DMS 273 (cell line): ENCODE measurements around the gene RUNX2.

ENCODE experiments used
- DNase-seq: peaks from one replicate; lab custom pipeline; 2025; ENCODE audit not compliant: unreplicated experiment; lab: John Stamatoyannopoulos, UW

Gene RUNX2

DNA sequence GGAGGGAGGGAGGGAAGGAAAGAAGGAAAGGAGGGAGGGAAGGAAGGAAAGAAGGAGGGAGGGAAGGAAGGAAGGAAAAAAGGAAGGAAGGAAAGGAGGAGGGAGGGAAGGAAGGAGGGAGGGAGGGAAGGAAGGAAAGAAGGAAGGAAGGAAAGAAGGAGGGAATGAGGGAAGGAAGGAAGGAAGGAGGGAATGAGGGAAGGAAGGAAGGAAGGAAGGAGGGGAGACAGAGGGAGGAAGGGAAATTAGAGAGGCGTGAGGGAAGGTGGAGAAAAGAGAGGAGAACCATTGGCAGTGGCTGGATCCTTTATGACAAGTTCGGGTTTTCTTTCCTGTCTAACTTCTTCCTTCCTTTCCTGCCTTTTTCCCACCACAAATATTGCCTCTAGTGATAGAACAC lies 71.9 kb downstream of the RUNX2 start:
- DNase-seq: no peak

GRCh38 chr6:45411959-45412358 lies 83.8 kb downstream of the RUNX2 start:
- no peak for DNase-seq

- DNase-seq: no peak
These were observed 87.2 kb downstream of the RUNX2 start for GRCh38 chr6:45415315-45415714.

- DNase-seq: no peak
These were observed 87.8 kb downstream of the RUNX2 start for GRCh38 chr6:45415788-45416518.

- no peak for DNase-seq
These were observed 88.6 kb downstream of the RUNX2 start for GRCh38 chr6:45416700-45417099.

- DNase-seq: no peak
These were observed 89.3 kb downstream of the RUNX2 start for GRCh38 chr6:45417436-45417835.

DNA sequence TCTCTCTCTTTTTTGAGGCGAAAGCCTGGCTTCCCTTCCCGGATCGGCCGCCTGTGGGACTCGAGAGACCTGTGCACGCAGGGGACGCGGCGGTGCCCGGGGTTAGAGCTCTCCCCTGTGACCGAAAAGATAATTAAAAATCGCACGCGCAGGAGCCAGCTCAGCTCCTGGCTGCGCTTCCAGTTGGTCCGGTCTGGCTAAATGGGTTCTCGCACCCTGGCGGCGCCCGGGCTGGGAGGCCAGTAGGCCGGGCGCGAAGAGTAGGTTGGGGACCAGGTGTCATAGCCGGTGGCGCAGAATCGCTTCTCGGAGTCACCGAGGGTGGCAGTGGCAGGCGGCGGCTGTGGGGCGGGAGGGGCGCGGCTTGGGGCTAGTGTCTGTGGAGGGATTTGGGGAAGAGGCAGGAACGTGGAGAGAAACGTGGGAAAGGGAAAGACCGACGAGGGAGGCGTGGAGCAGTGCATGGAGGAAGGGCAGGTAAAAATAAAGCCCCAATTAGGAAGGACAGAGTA lies 91.5 kb downstream of the RUNX2 start:
- DNase-seq: peak; percentile 83

- peak; percentile 37 for DNase-seq
These were observed 92.2 kb downstream of the RUNX2 start for GRCh38 chr6:45420083-45420908.

GRCh38 chr6:45420909-45421708 lies 93.0 kb downstream of the RUNX2 start:
- DNase-seq: no peak

DNA sequence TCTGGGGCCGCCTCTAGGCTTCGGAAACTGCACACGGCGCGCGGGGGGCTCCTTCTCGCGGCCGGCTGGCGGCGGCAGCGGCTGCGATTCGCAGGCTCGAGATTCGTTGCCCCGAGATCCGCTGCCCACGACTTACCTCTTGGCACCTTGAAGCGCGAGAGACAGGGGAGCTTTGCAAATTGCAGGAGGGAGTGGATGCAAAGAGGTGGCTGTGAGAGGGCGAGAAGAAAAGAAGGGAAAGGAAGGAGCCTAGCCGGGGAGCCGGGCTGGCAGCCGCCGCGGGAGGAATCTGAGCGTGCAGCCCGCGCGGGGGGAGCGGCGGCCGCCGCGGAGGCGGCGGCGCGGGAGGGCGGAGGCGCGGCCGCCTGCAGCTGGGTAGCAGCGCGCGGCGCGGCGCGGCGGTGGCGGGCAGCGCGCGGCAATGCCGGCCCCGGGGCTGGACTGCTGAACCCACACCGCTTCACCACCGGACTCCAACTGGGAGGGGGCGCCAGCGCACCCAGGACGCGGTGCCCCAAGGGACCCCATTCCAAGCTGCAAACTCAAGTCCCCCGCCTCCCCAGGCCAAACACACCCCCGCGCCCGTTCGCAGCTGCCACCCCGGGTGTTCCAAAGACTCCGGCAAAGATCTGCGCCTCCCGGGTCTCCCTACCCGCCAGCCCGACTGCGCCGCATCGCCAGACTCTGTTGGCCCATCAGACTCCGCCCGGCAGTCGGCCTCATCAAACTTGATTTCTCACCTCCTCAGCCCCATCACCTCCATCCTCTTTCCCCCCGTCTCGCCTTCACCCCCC lies 93.8 kb downstream of the RUNX2 start:
- DNase-seq: peak; percentile 81

DNA sequence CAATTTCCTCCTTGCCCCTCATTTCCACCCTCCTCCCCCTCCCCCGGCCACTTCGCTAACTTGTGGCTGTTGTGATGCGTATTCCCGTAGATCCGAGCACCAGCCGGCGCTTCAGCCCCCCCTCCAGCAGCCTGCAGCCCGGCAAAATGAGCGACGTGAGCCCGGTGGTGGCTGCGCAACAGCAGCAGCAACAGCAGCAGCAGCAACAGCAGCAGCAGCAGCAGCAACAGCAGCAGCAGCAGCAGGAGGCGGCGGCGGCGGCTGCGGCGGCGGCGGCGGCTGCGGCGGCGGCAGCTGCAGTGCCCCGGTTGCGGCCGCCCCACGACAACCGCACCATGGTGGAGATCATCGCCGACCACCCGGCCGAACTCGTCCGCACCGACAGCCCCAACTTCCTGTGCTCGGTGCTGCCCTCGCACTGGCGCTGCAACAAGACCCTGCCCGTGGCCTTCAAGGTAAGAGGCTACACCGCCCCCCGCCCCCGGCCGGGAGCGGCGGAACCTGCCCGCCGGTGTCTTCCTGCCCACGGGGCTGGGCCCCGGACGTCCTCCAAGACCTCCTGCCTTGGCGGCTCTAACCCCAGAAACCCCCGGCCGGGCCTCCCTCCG lies 94.5 kb downstream of the RUNX2 start:
- peak; percentile 61 for DNase-seq

- DNase-seq: peak; percentile 40
These were observed 95.1 kb downstream of the RUNX2 start for GRCh38 chr6:45423111-45423823.

GRCh38 chr6:45423824-45424450 lies 95.8 kb downstream of the RUNX2 start:
- no peak for DNase-seq

DNA sequence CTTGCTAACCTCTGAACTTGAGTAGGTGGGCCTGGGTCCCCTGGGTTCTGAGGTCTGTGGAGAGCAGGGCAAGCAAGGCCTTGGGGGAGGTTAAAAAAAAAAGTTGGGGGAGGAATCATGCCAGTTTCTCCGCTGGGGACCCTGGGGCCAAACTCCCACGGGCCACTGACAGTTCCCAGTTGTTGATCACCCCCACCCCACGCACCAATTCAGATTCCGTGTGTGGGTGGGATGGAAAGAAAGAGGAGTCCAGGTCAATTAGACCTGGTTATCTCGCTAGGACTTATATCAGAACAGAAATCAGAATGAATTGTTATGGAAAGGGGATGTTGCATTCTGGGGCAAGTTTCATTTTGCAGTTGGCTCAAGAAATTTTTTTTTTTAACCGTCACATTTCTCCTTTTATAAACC lies 96.3 kb downstream of the RUNX2 start:
- no peak for DNase-seq

DNA sequence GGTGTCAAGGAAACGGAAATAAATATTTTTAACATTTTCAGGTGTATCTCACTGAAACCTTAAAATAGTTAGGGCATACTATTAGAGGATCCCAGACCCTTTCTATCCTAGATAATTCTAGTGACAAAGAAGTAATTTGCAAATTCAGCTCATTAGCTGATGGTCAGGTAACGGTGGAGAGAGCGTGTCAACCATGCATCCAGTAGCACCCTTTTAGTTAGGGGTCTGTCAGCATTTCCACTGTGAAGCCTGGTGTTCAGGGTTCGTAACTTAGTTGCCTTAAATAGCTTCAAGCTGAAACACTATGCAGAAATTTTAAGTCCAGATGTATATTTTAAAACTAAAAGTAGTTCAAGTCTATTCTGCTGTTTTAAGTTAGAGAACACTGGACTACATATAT lies 98.1 kb downstream of the RUNX2 start:
- DNase-seq: no peak

DNA sequence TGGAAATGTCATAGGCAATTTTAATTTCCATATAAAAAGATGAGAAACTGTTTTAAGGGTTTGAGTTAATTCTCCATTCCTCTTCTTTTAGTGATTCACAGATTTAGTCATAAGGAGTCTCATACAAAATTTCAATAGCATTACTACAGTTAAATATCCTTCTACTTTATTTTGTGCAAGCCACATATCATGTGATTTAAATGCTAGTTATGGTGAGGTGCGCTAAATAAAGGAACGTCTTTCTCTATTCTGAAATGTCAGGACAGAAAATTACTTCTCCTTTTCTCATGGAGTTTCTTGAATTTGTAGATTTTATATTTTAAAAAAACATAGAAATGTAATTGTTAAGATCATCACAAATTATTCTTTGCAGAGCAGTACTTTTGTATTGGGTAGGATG lies 99.6 kb downstream of the RUNX2 start:
- DNase-seq: no peak

DNA sequence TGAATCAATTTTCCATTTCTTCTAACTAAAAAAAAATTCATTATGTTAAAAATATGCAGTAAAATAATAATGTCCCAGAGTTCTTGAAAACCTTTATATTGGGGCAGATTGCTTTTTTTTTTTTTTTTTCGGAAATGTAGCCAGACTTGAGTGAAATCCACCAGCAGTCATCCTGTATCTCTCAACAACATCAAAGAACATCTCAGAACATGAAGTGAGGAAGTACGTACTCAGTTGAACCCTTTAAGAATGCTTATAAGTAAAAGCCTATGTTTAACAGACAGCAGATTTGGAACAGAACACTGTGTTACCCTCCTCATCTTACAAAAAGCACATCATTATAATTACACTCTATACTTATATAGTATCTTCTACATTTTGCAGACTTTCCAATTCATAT lies 100.6 kb downstream of the RUNX2 start:
- no peak for DNase-seq

DNA sequence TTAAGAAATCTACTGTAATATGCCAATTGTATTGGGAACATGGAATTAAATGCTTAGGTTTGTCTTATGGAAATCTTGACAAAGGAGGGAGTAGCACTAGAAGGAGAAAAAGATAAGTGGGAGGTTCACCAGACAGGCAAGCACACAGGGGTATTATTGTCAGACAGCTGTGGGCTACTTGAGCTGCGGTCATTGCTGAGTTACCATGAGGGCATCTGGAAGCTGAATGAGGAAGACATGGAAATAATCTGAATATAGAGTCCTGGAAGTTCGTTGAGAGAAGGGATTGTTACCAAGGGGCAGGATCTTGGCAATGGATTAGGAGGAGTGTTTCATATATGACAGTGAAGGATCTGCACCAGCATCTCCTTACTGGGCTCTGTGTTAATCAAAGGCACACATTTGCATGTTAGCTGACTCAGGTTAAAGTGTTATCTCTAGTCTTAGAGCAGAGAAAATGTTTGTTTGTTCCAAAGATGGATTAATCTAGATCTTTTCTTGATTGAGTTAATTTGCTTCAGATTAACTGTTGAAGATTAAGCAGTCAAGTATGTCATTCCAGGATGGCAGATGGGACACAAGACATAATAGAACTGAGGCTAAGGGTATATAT lies 102.6 kb downstream of the RUNX2 start:
- DNase-seq: no peak
